Nephron (organoid): Measurements from ENCODE around the gene PRKCB.

ENCODE experiments used
- H3K27ac Mint-ChIP-seq, 3 experiments: 2 replicates each; pipeline ENCODE4 v1.8.0; 2020; ENCODE audit warnings: mixed read lengths in 3 of 3, mild to moderate bottlenecking in 2 of 3, moderate library complexity in 1 of 3
- H3K27me3 Mint-ChIP-seq: 2 replicates; pipeline ENCODE4 v1.8.0; 2021; ENCODE audit warnings: low read depth, mild to moderate bottlenecking, moderate library complexity, mixed read lengths
- H3K36me3 Mint-ChIP-seq: 2 replicates; pipeline ENCODE4 v1.8.0; 2020; ENCODE audit warnings: low read depth, mixed read lengths
- H3K4me1 Mint-ChIP-seq: 2 replicates; pipeline ENCODE4 v1.8.0; 2020; ENCODE audit warnings: mixed read lengths
- H3K4me3 Mint-ChIP-seq, 3 experiments: 2 replicates each; pipeline ENCODE4 v1.8.0; 2020; ENCODE audit warnings: mild to moderate bottlenecking in 3 of 3, mixed read lengths in 3 of 3, moderate library complexity in 2 of 3
- H3K9me3 Mint-ChIP-seq: 2 replicates; pipeline ENCODE4 v1.8.0; 2020; ENCODE audit warnings: mixed read lengths
- TF ChIP-seq, protein P1 (sequence below), 3 experiments: fragments of 200-600 bp; sonication (generic); IDR thresholded peaks; one replicate each; pipeline ENCODE4 v1.5.0; 2021; ENCODE audit warnings: antibody characterized with exemption in 3 of 3; ENCODE audit not compliant: unreplicated experiment in 3 of 3

Gene PRKCB

DNA sequence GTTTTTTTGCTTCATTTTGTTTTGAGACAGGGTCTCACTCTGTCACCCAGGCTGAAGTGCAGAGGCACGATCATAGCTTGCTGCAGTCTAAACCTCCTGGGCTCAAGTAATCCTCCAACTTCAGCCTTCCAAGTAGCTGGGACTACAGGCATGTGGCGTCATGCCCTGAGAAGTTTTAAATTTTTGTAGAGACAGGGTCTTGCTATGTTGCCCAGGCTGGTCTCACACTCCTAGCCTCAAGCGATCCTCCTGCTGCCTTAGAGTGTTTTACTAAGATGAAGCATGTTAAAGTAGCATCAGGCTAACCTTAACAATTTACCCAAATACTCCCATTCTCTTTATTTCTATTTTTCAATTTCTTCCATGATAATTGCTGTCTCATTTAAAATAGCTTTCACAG is 371.1 kb downstream of the PRKCB start:
- peaks cover 22% of the 10 kb centered on the region for H3K27me3 Mint-ChIP-seq
- H3K9me3 Mint-ChIP-seq, result no peaks in the 10 kb centered on the region
- H3K27ac Mint-ChIP-seq, result no peak overlapping the region
- H3K4me1 Mint-ChIP-seq, result no peaks in the 10 kb centered on the region
- no peak overlapping the region for H3K4me3 Mint-ChIP-seq
- TF ChIP-seq, protein P1, sequence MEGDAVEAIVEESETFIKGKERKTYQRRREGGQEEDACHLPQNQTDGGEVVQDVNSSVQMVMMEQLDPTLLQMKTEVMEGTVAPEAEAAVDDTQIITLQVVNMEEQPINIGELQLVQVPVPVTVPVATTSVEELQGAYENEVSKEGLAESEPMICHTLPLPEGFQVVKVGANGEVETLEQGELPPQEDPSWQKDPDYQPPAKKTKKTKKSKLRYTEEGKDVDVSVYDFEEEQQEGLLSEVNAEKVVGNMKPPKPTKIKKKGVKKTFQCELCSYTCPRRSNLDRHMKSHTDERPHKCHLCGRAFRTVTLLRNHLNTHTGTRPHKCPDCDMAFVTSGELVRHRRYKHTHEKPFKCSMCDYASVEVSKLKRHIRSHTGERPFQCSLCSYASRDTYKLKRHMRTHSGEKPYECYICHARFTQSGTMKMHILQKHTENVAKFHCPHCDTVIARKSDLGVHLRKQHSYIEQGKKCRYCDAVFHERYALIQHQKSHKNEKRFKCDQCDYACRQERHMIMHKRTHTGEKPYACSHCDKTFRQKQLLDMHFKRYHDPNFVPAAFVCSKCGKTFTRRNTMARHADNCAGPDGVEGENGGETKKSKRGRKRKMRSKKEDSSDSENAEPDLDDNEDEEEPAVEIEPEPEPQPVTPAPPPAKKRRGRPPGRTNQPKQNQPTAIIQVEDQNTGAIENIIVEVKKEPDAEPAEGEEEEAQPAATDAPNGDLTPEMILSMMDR (IDR thresholded peaks at IDR 0.05; ENCODE audit: unreplicated experiment in 3 of 3), result no peak
- no peaks in the 10 kb centered on the region for H3K36me3 Mint-ChIP-seq

- no peaks in the 10 kb centered on the region for H3K9me3 Mint-ChIP-seq
- no peak overlapping the region for H3K27ac Mint-ChIP-seq
- peaks cover 21% of the 10 kb centered on the region for H3K27me3 Mint-ChIP-seq
- TF ChIP-seq, protein P1 (IDR thresholded peaks at IDR 0.05; ENCODE audit: unreplicated experiment in 3 of 3), result no peak
- no peaks in the 10 kb centered on the region for H3K36me3 Mint-ChIP-seq
- H3K4me3 Mint-ChIP-seq, result no peak overlapping the region
- no peaks in the 10 kb centered on the region for H3K4me1 Mint-ChIP-seq
These were observed 372.9 kb downstream of the PRKCB start for GRCh38 chr16:24208710-24209109.

GRCh38 chr16:24214992-24215391 is 379.2 kb downstream of the PRKCB start:
- Mint-ChIP-seq H3K9me3 (no peaks in the 10 kb centered on the region), H3K27me3 (peaks cover 8% of the 10 kb centered on the region), H3K4me3 (no peak overlapping the region), H3K36me3 (no peaks in the 10 kb centered on the region), H3K27ac (no peak overlapping the region), H3K4me1 (no peaks in the 10 kb centered on the region)
- TF ChIP-seq, protein P1 (IDR thresholded peaks at IDR 0.05; ENCODE audit: unreplicated experiment in 3 of 3), result no peak

DNA sequence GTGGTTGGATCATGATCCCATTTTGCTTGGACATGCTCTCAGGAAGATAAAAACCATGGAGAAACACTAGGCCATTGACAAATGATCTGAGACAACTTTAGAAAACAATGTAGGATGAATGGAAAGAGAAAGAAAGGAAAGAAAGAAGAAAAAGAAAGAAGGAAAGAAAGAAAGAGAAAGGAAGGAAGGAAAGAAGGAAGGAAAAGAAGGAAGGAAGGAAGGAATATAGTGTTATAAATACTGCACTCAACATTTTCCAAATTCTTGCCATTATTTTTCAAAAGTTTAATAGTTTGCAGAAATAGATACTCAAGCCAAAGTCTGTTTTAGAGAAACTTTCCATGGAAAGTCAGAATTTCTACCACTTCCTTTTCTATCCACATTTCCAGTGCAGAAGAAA is 381.2 kb downstream of the PRKCB start:
- no peaks in the 10 kb centered on the region for H3K36me3 Mint-ChIP-seq
- no peaks in the 10 kb centered on the region for H3K4me1 Mint-ChIP-seq
- TF ChIP-seq, protein P1 (IDR thresholded peaks at IDR 0.05; ENCODE audit: unreplicated experiment in 3 of 3), result no peak
- H3K27me3 Mint-ChIP-seq, result peaks cover 3% of the 10 kb centered on the region
- H3K27ac Mint-ChIP-seq, result no peak overlapping the region
- H3K9me3 Mint-ChIP-seq, result no peaks in the 10 kb centered on the region
- H3K4me3 Mint-ChIP-seq, result no peak overlapping the region

GRCh38 chr16:24217461-24217860 is 381.7 kb downstream of the PRKCB start:
- Mint-ChIP-seq H3K4me1 (no peaks in the 10 kb centered on the region), H3K9me3 (no peaks in the 10 kb centered on the region), H3K4me3 (no peak overlapping the region), H3K36me3 (no peaks in the 10 kb centered on the region), H3K27me3 (no peaks in the 10 kb centered on the region), H3K27ac (no peak overlapping the region)
- TF ChIP-seq, protein P1 (IDR thresholded peaks at IDR 0.05; ENCODE audit: unreplicated experiment in 3 of 3), result no peak

DNA sequence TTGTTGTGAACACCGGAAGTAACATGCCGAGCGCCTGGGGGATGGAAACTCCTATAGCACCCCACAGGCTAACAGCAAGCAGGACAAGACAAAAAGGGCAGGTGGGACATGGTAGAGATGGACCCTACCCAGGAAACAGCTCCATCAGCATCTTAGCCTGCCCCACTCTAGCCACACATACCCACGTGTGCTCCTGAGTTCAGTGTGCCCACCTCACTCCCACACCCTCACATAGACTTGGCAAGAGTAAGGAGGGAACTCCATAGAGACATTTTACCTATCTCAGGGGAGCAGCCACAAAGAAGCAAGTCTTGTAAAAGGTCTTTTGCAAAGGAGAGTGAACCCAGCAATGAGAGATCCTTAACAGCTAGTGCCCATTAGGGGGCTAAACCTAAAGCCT is 382.5 kb downstream of the PRKCB start:
- Mint-ChIP-seq H3K4me1 (no peaks in the 10 kb centered on the region), H3K9me3 (no peaks in the 10 kb centered on the region), H3K4me3 (no peak overlapping the region), H3K36me3 (no peaks in the 10 kb centered on the region), H3K27me3 (no peaks in the 10 kb centered on the region), H3K27ac (no peak overlapping the region)
- TF ChIP-seq, protein P1 (IDR thresholded peaks at IDR 0.05; ENCODE audit: unreplicated experiment in 3 of 3), result no peak
